Measurements from ENCODE around the gene HPS1.

The HPS1 gene

GRCh38 chr10:98411768-98412167 lies 35.0 kb downstream of the HPS1 start:
- no peak for DNase-seq (ENCODE audit: low read depth in 2 of 2)

DNA sequence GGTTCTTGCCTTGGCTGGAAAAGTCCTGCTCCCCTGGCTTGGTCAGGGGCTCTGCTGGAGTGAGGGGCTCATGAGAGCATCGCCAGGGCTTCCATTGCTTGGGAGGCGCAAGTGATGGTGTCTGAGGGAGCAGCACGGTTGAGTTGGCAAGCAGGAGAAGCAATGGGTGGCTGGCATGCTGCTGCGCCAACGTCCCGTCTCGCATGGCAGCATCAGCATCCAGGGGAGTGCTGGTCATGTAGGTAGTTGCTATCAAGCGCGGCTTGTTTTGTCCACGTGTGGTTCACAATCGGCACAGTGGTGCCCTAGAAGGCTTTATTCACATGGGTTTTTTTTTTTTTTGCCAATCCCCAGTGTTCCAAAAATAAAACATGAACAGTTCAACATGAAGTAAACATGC lies 35.6 kb downstream of the HPS1 start:
- DNase-seq (ENCODE audit: low read depth in 2 of 2), result no peak

DNA sequence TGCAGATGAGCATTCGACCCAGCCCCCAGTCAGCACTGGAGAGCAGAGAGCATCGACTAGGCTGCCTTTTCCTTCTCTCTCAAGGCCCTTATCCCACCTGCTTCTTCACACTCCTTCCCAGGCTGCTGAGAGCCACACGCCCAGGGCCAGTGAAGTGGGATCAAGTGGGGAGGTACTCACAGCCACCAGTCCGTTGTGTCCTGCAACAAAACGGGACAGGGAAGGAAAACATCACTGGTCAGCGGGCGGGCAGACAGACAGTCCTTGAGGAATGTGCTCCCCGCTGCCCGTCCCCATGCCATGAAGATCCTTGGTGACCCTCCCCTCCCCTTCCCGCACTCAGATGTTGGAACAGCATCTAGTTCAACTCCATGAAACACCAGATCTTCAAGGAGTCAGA lies 36.0 kb downstream of the HPS1 start:
- DNase-seq (ENCODE audit: low read depth in 2 of 2), result no peak

DNA sequence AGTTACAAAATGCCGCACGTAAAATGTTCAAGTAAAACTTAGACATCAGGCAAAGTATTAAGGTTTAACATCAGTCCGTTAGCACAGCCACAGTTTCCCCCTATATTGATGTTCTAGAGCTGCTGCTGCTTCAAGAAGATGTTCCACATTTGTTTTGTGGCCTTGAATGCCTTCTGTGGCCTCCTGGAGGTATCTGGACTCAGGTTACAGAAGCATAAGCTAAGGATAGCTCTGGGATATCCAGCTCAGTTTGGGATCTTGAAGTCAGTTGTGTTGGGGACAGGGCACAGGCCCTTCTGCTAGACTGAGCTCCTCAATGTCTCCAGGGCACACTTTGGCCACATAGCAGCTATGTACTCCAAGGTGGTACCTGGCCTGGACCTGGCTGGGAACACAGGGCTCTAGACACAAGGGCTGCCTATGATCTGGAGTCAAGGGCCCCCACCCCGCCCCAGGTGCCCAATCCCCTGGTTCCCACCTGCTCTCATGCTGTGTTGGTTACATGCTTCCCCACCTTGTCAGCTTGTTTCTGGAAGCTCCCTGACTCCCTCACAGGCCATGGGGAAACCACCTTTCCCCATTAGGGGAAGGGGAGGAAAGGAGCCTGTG lies 36.5 kb downstream of the HPS1 start:
- no peak for DNase-seq (ENCODE audit: low read depth in 2 of 2)

DNA sequence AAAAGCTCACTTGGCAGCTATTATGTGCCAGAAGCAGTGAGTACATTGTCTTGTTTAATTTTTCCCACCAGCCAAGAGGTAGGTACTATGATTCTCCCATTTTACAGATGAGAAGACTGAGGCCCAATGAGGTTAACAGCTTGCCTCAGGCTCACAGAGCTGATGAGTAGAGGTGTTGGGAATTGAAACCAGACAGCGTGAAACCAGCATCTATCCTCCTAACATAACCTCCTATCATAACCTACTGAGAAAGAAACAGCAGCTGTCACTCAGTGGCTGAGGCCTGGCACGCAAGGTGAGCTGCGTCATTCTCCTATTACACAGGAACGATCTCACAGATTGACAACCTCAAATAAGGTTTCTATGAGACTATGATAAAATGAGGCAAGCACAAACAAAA lies 37.9 kb downstream of the HPS1 start:
- no peak for DNase-seq (ENCODE audit: low read depth in 2 of 2)

- DNase-seq (ENCODE audit: low read depth in 2 of 2), result no peak
These were observed 38.9 kb downstream of the HPS1 start for GRCh38 chr10:98407744-98408241.

- no peak for DNase-seq (ENCODE audit: low read depth in 2 of 2)
These were observed 39.6 kb downstream of the HPS1 start for GRCh38 chr10:98407017-98407743.

GRCh38 chr10:98405422-98405821 lies 41.3 kb downstream of the HPS1 start:
- no peak for DNase-seq (ENCODE audit: low read depth in 2 of 2)

DNA sequence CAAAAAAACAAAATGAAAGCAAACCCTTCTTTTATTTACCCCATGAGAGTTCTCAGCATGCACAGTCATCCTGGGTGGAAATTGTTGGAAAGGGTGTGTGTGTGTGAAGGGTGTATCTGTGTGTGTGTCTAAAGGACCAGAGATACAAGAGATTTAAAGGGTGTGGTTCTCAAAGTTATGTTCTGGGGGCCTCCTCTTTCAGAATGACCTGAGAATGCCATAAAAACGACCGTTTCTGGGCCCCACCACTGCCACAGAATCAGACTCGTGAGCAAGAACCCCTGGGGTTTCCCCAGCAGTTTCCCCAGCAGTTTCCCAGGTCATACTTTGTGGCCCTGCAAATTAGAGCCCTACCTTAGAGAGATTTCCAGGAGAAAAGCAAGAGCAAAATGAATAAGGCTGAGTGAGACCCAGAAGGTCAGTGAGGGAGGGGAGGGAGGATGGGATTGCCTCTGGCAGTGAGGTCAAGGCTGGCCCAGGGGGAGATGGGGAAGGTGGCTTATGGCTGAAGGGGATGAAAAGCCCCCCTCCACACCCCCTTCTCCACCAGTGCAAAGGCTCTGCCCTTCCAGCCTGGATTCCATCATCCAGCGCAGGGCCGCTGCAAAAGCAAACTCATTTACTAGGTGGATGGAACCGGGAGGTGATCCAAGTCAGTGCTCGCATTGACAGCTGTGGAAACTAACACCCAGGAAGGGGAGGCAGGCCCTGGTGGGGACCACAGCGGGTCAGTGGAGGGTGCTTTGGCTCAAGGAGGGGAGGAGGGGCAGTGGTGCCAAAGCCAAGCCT lies 42.0 kb downstream of the HPS1 start:
- DNase-seq (ENCODE audit: low read depth in 2 of 2), result no peak

- DNase-seq (ENCODE audit: low read depth in 2 of 2), result no peak
These were observed 42.8 kb downstream of the HPS1 start for GRCh38 chr10:98403812-98404504.

DNA sequence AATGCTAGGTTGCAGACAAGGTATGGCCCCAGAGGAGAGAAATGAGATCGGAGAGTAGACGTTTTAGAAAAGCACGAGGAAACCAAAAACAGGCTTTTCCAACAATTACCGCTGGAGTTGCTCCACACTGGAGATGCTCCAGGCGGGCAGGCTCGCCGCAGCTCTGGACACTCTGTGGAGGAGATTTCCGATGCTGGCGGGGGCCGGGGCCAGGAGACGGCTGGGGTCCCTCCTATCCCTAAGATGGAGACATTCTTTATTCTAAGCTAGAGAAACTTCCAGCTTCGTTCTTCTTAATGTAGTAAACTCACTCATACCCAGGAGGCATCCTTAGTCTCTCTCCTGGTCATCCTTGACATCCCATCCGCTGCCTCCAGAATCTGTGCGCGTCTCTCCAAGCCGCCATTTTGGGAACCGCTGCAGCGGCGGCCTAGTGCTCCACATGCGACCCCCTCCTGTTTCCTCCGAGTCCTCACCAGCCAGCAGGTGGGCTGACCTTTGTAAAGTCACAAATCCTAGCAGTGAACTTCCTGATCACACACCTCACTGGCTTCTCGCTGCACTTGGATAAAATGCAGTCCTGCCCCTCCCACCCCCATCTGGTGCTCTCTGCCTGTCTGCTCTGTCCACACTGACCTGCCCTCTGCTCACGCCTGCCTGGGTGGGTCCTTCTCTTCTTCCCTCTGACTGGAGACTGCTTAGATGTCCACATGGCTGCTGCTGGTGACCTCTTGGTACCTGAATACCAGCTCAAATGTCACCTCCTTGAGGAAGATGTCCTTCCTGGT lies 43.6 kb downstream of the HPS1 start:
- no peak for DNase-seq (ENCODE audit: low read depth in 2 of 2)

DNA sequence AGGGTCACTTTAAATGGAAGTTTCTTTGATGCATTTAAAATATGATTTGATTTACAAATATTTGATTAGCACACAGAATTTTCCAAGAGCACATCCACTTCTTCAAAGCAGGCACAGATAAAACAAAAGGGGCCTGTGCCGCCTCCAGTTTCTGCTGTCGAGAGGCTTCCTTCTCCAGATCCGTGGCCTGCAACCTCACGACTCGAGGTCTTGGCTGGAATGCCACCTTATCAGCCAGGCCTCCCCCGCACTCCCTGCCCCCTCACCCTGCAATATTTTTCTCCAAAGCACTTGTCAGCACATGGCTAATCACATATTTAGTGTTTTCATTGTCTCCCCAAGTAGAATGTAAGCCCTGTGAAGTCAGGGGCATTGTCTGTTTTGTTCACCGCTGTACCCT lies 44.3 kb downstream of the HPS1 start:
- no peak for DNase-seq (ENCODE audit: low read depth in 2 of 2)

- no peak for DNase-seq (ENCODE audit: low read depth in 2 of 2)
These were observed 46.3 kb downstream of the HPS1 start for GRCh38 chr10:98400482-98400881.

DNA sequence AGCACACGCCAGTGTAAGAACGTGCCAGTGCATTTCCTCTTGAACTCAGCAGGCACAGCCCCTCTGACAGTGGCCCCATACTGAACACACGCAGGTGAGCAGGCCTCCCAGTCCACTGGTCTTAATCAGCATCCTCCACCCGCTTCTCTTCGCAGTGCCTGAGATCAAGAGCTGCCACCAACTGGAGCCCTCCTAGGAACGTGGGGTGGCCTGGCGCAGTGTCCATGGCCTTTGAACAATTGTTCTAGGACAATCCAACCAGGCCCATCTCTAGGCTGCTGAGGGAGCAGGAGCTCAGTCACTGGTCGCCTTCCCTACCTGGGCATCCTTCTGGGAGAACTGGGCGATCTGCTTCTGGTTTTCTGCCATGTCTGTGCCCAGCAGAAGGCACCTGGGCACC lies 47.0 kb downstream of the HPS1 start:
- DNase-seq (ENCODE audit: low read depth in 2 of 2), result no peak

GRCh38 chr10:98397089-98397600 lies 49.6 kb downstream of the HPS1 start:
- no peak for DNase-seq (ENCODE audit: low read depth in 2 of 2)

DNA sequence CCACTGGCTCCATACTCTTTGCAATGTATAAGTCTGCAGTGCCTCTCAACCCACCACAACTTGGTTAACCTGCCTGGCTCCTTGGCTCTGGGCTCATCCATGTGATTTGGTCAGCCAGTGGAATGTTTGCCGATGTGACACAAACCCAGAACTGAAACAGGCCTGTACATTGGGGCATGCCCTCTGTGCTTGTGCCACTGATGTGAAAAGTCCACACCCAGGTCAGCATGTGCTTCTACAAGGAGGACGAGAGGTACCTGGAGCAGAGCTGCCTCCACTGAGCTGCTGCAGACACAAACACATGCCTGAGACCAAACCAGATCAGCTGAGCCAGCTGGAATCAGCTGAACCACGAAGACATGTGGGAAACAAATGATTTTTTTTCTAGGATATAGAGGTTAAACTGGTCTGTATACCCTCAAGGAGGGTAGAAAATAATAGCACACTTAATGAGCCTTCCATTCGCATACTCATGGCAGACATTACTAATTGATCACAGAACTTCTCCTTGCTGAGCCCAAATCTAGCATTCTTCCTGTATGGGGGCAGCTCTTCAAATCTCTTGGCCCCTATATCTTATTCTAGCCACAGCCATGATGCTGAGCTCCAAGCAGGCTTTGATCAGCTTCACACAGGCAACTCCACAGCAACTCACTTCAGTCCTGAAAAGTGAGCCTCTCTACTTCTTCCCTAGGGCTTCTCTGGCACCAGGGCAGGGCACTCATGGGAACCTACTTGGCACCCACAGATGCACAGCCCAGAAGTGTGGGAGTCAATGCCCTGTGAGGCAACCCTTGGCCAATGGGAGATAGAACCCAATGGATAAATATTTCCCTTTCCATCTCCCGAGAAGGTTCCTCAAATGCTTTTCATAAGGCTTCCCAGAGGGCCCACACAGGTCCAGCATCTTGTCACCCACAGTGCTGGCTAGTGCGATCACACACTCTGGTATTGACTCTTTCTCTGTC lies 50.4 kb downstream of the HPS1 start:
- no peak for DNase-seq (ENCODE audit: low read depth in 2 of 2)

- DNase-seq (ENCODE audit: low read depth in 2 of 2), result no peak
These were observed 51.8 kb downstream of the HPS1 start for GRCh38 chr10:98394851-98395440.

DNA sequence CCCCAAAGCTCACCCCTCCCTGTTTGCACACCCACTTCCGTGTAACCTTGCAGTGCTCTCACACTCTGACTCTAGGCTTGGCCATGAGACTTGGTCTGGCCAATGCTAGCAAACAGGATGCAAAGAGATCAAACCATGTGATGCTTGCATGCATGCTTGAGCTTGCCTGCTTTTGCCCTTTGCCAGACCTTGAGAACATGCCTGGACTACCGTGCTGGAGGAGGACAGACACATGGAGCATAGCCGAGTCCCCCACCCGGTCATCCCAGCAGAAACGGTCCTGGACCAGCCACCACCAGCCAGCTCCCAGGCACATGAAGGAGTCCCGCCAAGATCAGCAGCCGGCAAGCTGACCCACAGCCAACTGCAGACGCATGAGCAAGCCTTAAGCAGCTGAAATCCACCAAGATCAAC lies 55.1 kb downstream of the HPS1 start:
- no peak for DNase-seq (ENCODE audit: low read depth in 2 of 2)

GRCh38 chr10:98391065-98391464 lies 55.7 kb downstream of the HPS1 start:
- DNase-seq (ENCODE audit: low read depth in 2 of 2), result no peak

DNA sequence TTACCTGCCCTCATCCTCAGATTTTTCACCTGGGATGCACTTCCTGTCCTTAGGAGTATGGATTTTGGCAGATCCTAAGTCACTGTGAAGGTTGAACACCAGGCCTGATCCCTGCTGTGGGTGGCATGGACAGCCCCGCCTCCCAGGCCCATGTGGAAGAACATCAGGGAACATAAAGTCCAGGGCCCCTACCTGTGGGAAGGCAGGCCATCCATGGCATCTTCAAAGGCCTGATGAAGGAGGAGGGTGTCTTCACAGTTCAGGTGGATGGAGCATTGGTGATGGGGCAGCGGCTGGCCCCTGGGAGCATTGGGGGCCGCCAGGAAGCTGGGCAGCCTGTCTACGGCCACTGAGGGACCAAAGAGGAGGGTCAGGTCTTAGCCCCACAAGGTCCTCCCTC lies 56.3 kb downstream of the HPS1 start:
- DNase-seq (ENCODE audit: low read depth in 2 of 2), result no peak

All from activated CD8-positive, alpha-beta memory T cell treated with anti-CD3 and anti-CD28 coated beads for 4 hours (primary cell).